Stomach (tissue), 4 donors: ENCODE data around the gene DQX1.

ENCODE experiments used
- EP300 ChIP-seq: sonication (generic); formaldehyde crosslinking; IDR thresholded peaks from one replicate; pipeline ENCODE4 v1.6.1; 2017; ENCODE audit warnings: antibody characterized with exemption
- POLR2A ChIP-seq, 4 donors: fragments of 450-650 bp; IDR thresholded peaks; one replicate each; pipeline ENCODE4 v1.6.1; 2016; ENCODE audit warnings: antibody characterized with exemption in 4 of 4, control low read depth in 2 of 4, mild to moderate bottlenecking in 1 of 4, moderate library complexity in 1 of 4
- POLR2AphosphoS5 ChIP-seq, 3 donors: sonication (generic); formaldehyde crosslinking; IDR thresholded peaks; one replicate each; pipeline ENCODE4 v1.6.1; 2016; ENCODE audit warnings: antibody characterized with exemption in 3 of 3
- TF ChIP-seq, protein P1 (sequence below), 7 experiments: fragments of 450-650 bp in 4 of 7; fragments of 200-600 bp in 3 of 7; sonication (generic) in 3 of 7; IDR thresholded peaks; one replicate each; pipeline ENCODE4 v1.5.1; 2016 to 2019; ENCODE audit warnings: antibody characterized with exemption in 7 of 7, control low read depth in 2 of 7, mild to moderate bottlenecking in 1 of 7

DNA sequence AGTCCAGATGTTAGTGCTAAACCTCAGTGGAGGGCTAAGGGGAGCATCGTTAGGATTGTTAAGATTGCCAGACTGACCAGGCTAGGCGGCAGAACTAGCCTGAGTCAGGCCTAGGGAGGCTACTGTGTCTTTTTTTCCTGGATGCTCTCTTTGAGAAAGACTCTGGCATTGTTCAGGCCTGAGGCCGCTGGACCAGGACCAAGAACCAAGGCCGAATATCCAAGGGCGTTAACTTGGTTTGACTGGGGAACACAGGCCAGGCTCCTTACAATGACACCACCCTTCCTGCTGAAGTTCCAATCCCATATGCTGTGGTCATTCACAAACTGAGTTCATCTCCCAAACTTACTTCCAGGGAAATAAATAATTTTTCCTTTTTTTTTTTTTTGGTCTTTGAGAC lies 14.3 kb upstream of the DQX1 start:
- TF ChIP-seq, protein P1, sequence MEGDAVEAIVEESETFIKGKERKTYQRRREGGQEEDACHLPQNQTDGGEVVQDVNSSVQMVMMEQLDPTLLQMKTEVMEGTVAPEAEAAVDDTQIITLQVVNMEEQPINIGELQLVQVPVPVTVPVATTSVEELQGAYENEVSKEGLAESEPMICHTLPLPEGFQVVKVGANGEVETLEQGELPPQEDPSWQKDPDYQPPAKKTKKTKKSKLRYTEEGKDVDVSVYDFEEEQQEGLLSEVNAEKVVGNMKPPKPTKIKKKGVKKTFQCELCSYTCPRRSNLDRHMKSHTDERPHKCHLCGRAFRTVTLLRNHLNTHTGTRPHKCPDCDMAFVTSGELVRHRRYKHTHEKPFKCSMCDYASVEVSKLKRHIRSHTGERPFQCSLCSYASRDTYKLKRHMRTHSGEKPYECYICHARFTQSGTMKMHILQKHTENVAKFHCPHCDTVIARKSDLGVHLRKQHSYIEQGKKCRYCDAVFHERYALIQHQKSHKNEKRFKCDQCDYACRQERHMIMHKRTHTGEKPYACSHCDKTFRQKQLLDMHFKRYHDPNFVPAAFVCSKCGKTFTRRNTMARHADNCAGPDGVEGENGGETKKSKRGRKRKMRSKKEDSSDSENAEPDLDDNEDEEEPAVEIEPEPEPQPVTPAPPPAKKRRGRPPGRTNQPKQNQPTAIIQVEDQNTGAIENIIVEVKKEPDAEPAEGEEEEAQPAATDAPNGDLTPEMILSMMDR (IDR thresholded peaks at IDR 0.05) = no peak
- TF ChIP-seq POLR2A (IDR thresholded peaks at IDR 0.05) (no peak), EP300 (no peak), POLR2AphosphoS5 (IDR thresholded peaks at IDR 0.05) (no peak)
